ENCODE results near the gene OXER1.

GRCh38 chr2:42755191-42755880, 8.6 kb downstream of the OXER1 start:
- TF ChIP-seq CTCF (conservative IDR thresholded peaks at IDR 0.05; ENCODE audit: low read depth, low read length) (no peak), EZH2 (IDR thresholded peaks at IDR 0.05; ENCODE audit: low read length, unreplicated experiment) (no peak), EZH2phosphoT487 (IDR thresholded peaks at IDR 0.05; ENCODE audit: borderline replicate concordance, low read length) (no peak)
